H1 (cell line): ENCODE measurements around the gene SLC1A2. TPM values are rescaled to one million over a fixed set of nuclear protein-coding genes. Genes with fewer than 3 reads are reported as not detected.

Source experiments
- RAD21 ChIP-seq, 2 experiments: IDR thresholded peaks in 1 of 2; conservative IDR thresholded peaks in 1 of 2; 2 replicates each; pipeline ENCODE4 v1.6.1; 2011; ENCODE audit warnings: low read depth in 2 of 2, low read length in 2 of 2, improper control_type of control experiment in 1 of 2, inconsistent platforms in 1 of 2, mild to moderate bottlenecking in 1 of 2, moderate library complexity in 1 of 2
- polyA plus RNA-seq, 7 experiments: library from polyadenylated mRNA; depleted of rRNA in 3 of 7; stranded (reverse) in 5 of 7; unstranded in 2 of 7; fragments of >200 nt in 5 of 7; fragments of 200-250 nt in 2 of 7; gene quantifications; 1 replicate in 5 of 7; 2 replicates in 1 of 7; 4 replicates in 1 of 7; pipeline versions ENCODE4 v1.2.1 to v1.2.3, GENCODE V29; 2011 to 2013; ENCODE audit warnings: missing spikeins in 2 of 7, mixed read lengths in 2 of 7
- total RNA-seq: library from RNA; stranded (reverse); fragmentation: NEBNext Ultra II Directional; extraction: Animal tissue kit (Norgen Biotek cat#: 25700); gene quantifications from 2 replicates; pipeline ENCODE4 v1.2.1, GENCODE V29; 2021

Gene SLC1A2
- total and polyA plus RNA-seq, 2 of the 8 experiments (the other 6 are each of a cell fraction or from before 2014, with no cell fraction given), result 0.57 to 1.2 TPM

DNA sequence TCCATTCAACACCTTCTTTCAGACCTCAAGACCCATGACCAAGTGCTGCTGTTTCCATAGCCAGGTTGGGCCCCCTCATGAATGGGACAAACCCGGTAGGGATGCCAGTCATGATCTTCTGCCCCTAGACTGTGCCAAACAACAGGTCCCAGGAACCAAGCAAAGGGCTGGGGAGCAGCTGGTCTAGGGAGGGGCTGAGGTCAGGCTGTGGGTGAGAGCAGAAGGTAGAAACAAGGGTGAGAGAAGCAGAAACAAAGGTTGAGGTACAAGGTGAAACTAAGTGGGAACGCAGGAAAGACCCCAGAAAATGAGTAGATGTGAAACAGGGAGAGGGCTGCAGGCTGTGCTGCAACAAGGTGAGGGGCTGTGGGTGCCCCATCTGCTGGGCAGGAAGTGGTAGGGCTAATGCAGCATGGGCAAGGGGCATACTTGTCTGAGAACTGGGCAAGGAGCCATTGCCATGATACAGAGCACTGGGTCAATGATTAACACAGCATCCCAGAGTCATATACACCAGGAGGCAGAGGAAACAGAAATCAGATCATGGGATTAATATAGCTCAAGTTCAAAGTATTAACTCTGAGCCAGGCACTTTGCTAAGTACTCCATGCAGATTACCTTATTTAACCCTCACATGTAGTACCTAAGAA is 45.9 kb downstream of the SLC1A2 start (continued):
- peak in 1 of 2 experiments; percentile 15; a peak in 1 of 4 replicates for TF ChIP-seq RAD21 (IDR thresholded peaks at IDR 0.05 in 1 of 2, conservative IDR thresholded peaks at IDR 0.05 in 1 of 2; ENCODE audit: low read depth in 2 of 2, low read length in 2 of 2)
- TF ChIP-seq, all 59 proteins: peak for 2
